SK-N-MC (cell line): ENCODE results near the gene SNAPC4.

Experiments
- DNase-seq: peaks from one replicate; pipeline ENCODE4 v3.0.0-alpha.2; 2011; ENCODE audit warnings: low read depth, low spot score
- H3K27ac ChIP-seq: fragments of 200-600 bp; sonication (generic); 2 replicates; pipeline ENCODE4 v1.5.1; 2016; ENCODE audit warnings: mixed run types
- H3K36me3 ChIP-seq: fragments of 200-600 bp; sonication (generic); 2 replicates; pipeline ENCODE4 v1.6.1; 2017; ENCODE audit warnings: antibody characterized with exemption, low read length, mixed read lengths; ENCODE audit not compliant: insufficient read depth
- H3K4me3 ChIP-seq: fragments of 200-600 bp; sonication (generic); 2 replicates; pipeline ENCODE4 v1.5.1; 2016
- H3K9ac ChIP-seq: fragments of 200-600 bp; sonication (generic); 2 replicates; pipeline ENCODE4 v1.8.0; 2017; ENCODE audit warnings: mixed run types, mixed read lengths; ENCODE audit not compliant: insufficient read length
- H3K9me3 ChIP-seq: fragments of 200-600 bp; sonication (generic); 2 replicates; pipeline ENCODE4 v1.6.1; 2017; ENCODE audit warnings: low read depth, mild to moderate bottlenecking, antibody characterized with exemption, low read length, moderate library complexity, mixed read lengths
- EZH2 ChIP-seq: fragments of 200-600 bp; sonication (generic); IDR thresholded peaks from one replicate; pipeline ENCODE4 v1.6.1; 2017; ENCODE audit warnings: antibody characterized with exemption
- FOXP2 ChIP-seq: optimal IDR thresholded peaks from 2 replicates; pipeline ENCODE3; 2011; ENCODE audit warnings: mild to moderate bottlenecking, moderate library complexity; ENCODE audit not compliant: insufficient read depth; ENCODE audit errors: extremely low read length, control extremely low read depth
- POLR2AphosphoS5 ChIP-seq: IDR thresholded peaks from 2 replicates; pipeline ENCODE4 v1.6.1; 2012; ENCODE audit warnings: mild to moderate bottlenecking, low read depth, low read length, borderline replicate concordance

SNAPC4 gene

GRCh38 chr9:136394312-136395019, 5.5 kb downstream of the SNAPC4 start:
- Histone ChIP-seq H3K36me3 (peaks cover 62% of the 10 kb centered on the region), H3K27ac (no peak overlapping the region), H3K9ac (no peak overlapping the region), H3K4me3 (no peak overlapping the region), H3K9me3 (no peaks in the 10 kb centered on the region)
- TF ChIP-seq EZH2 (no peak), POLR2AphosphoS5 (no peak), FOXP2 (no peak)
- DNase-seq: no peak

- Histone ChIP-seq H3K27ac (no peak overlapping the region), H3K4me3 (no peak overlapping the region), H3K9ac (no peak overlapping the region), H3K36me3 (peaks cover 65% of the 10 kb centered on the region), H3K9me3 (no peaks in the 10 kb centered on the region)
- no peak for DNase-seq
- TF ChIP-seq FOXP2 (no peak), EZH2 (no peak), POLR2AphosphoS5 (no peak)
Measured at GRCh38 chr9:136393531-136393930, 6.4 kb downstream of the SNAPC4 start.

- H3K9ac ChIP-seq: no peak overlapping the region
- no peak for TF ChIP-seq EZH2
- TF ChIP-seq FOXP2: no peak
- no peak for TF ChIP-seq POLR2AphosphoS5
- no peak for DNase-seq
- no peak overlapping the region for H3K4me3 ChIP-seq
- H3K9me3 ChIP-seq: no peaks in the 10 kb centered on the region
- H3K27ac ChIP-seq: no peak overlapping the region
- peaks cover 69% of the 10 kb centered on the region for H3K36me3 ChIP-seq
Measured at GRCh38 chr9:136392538-136393449, 7.2 kb downstream of the SNAPC4 start.

GRCh38 chr9:136391737-136392537, 8.0 kb downstream of the SNAPC4 start:
- H3K9me3 ChIP-seq: no peaks in the 10 kb centered on the region
- DNase-seq: no peak
- TF ChIP-seq FOXP2: no peak
- no peak for TF ChIP-seq POLR2AphosphoS5
- TF ChIP-seq EZH2: no peak
- peaks cover 74% of the 10 kb centered on the region for H3K36me3 ChIP-seq
- H3K9ac ChIP-seq: no peak overlapping the region
- H3K4me3 ChIP-seq: no peak overlapping the region
- no peak overlapping the region for H3K27ac ChIP-seq

- Histone ChIP-seq H3K4me3 (no peak overlapping the region), H3K9ac (no peak overlapping the region), H3K36me3 (peaks cover 63% of the 10 kb centered on the region), H3K9me3 (no peaks in the 10 kb centered on the region), H3K27ac (no peak overlapping the region)
- no peak for TF ChIP-seq EZH2
- no peak for TF ChIP-seq POLR2AphosphoS5
- TF ChIP-seq FOXP2: no peak
- DNase-seq: no peak
Measured at GRCh38 chr9:136389396-136389795, 10.6 kb downstream of the SNAPC4 start.

GRCh38 chr9:136387217-136387616, 12.8 kb downstream of the SNAPC4 start:
- H3K36me3 ChIP-seq: peaks cover 56% of the 10 kb centered on the region
- no peak overlapping the region for H3K9ac ChIP-seq

GRCh38 chr9:136386018-136386417, 14.0 kb downstream of the SNAPC4 start:
- Histone ChIP-seq H3K27ac (no peak overlapping the region), H3K9me3 (no peaks in the 10 kb centered on the region), H3K9ac (no peak overlapping the region), H3K36me3 (peaks cover 46% of the 10 kb centered on the region), H3K4me3 (no peak overlapping the region)
- DNase-seq: no peak
- TF ChIP-seq FOXP2 (no peak), EZH2 (no peak), POLR2AphosphoS5 (no peak)

More at GRCh38 chr9:136387217-136387616, 12.8 kb downstream of the SNAPC4 start:
- Histone ChIP-seq H3K27ac (no peak overlapping the region), H3K4me3 (no peak overlapping the region), H3K9me3 (no peaks in the 10 kb centered on the region)
- no peak for DNase-seq
- TF ChIP-seq EZH2 (no peak), POLR2AphosphoS5 (no peak), FOXP2 (no peak)
